K562 (cell line): ENCODE measurements around the gene ANAPC5. TPM values are rescaled to one million over a fixed set of nuclear protein-coding genes. Genes with fewer than 3 reads are reported as not detected.

Experiments used
- CREBBP ChIP-seq: IDR thresholded peaks from one replicate; pipeline ENCODE4 v1.6.1; 2012; ENCODE audit warnings: low read depth, mild to moderate bottlenecking, control low read depth, inconsistent platforms, low read length
- CXXC5 ChIP-seq: fragments of 250-450 bp; sonication (Bioruptor Pico); IDR thresholded peaks from 2 replicates; pipeline ENCODE4 v1.8.0; 2022; ENCODE audit warnings: inconsistent platforms, mild to moderate bottlenecking, moderate library complexity
- E2F1 ChIP-seq: sonication (generic); formaldehyde crosslinking; IDR thresholded peaks from 2 replicates; pipeline ENCODE4 v1.8.1; 2023; ENCODE audit warnings: mild to moderate bottlenecking, missing genetic modification reagents, moderate library complexity
- KLF13 ChIP-seq: fragments of 450-650 bp; IDR thresholded peaks from 2 replicates; pipeline ENCODE4 v1.6.1; 2016; ENCODE audit warnings: missing genetic modification characterization, low read depth, mild to moderate bottlenecking, missing compliant biosample characterization, moderate library complexity, borderline replicate concordance
- NR2C2 ChIP-seq, 2 experiments: fragments of 200-800 bp in 1 of 2; sonication (Bioruptor generic) in 1 of 2; sonication (generic) in 1 of 2; formaldehyde crosslinking in 1 of 2; IDR thresholded peaks; 2 replicates each; pipeline versions ENCODE4 v1.6.1 to v1.8.0; 2016 to 2022; ENCODE audit warnings: mild to moderate bottlenecking in 1 of 2, missing compliant biosample characterization in 1 of 2, missing genetic modification characterization in 1 of 2, missing genetic modification reagents in 1 of 2
- POLR2G ChIP-seq: fragments of 200-400 bp; formaldehyde crosslinking; IDR thresholded peaks from 2 replicates; pipeline ENCODE4 v1.6.1; 2017; ENCODE audit warnings: low read depth, mild to moderate bottlenecking, antibody characterized with exemption, low read length, moderate library complexity
- TCF3 ChIP-seq: sonication (generic); formaldehyde crosslinking; IDR thresholded peaks from 2 replicates; pipeline ENCODE4 v1.4.0; 2020; ENCODE audit warnings: mild to moderate bottlenecking, missing genetic modification reagents
- ZKSCAN1 ChIP-seq: fragments of 150-350 bp; IDR thresholded peaks from 2 replicates; pipeline ENCODE4 v1.6.1; 2016; ENCODE audit warnings: low read depth, low read length
- ZNF609 ChIP-seq: sonication (generic); formaldehyde crosslinking; IDR thresholded peaks from 2 replicates; pipeline ENCODE4 v1.8.1; 2023; ENCODE audit warnings: missing genetic modification reagents, mild to moderate bottlenecking, borderline replicate concordance
- polyA plus RNA-seq, 8 experiments: library from polyadenylated mRNA; depleted of rRNA in 4 of 8; stranded (reverse) in 5 of 8; unstranded in 3 of 8; fragments of >200 nt; fragmentation: Nextera tagmentation in 2 of 8; fragmentation: Illumina TruSeq in 1 of 8; extraction: Ambion mirVana in 2 of 8; extraction: Trizol in 1 of 8; gene quantifications; 2 replicates each; pipeline versions ENCODE4 v1.2.1 to v1.2.3, GENCODE V29; 2011 to 2014; ENCODE audit warnings: inconsistent platforms in 1 of 8, missing spikeins in 1 of 8
- total RNA-seq, 7 experiments: library from RNA; depleted of rRNA in 6 of 7; stranded (reverse); fragments of >200 nt in 6 of 7; fragmentation: Illumina TruSeq in 2 of 7; extraction: Trizol in 2 of 7; gene quantifications; 2 replicates each; pipeline versions ENCODE4 v1.2.1 to v1.2.3, GENCODE V29; 2011 to 2021; ENCODE audit warnings: low replicate concordance in 1 of 7

ANAPC5 gene
- total and polyA plus RNA-seq, 9 of the 15 experiments (the other 6 are each of a cell fraction or from before 2014, with no cell fraction given) = 136 to 315 (median 197) TPM

GRCh38 chr12:121399391-121400331 lies 47.5 kb upstream of the ANAPC5 start, which contains the start of gene RNF34 (continued):
- TF ChIP-seq ZNF609 (no peak), NR2C2 (CRISPR knock-in tag; IDR thresholded peaks at IDR 0.05) (no peak), NR2C2 (tag; IDR thresholded peaks at IDR 0.05) (peak; percentile 81; the same call in 1 of the 2 replicates), POLR2G (peak; percentile 100), ZKSCAN1 (peak; percentile 56; the same call in 1 of the 2 replicates), CXXC5 (CRISPR knock-in tag) (peak; percentile 94), E2F1 (CRISPR knock-in tag) (peak; percentile 84), KLF13 (tag) (peak; percentile 56), CREBBP (no peak), TCF3 (CRISPR knock-in tag) (0 out of 2 replicates have a peak, but pooled peaks have one; percentile 2)
